ENCODE data around the gene NOL9.

- TF ChIP-seq CTCF (IDR thresholded peaks at IDR 0.05): no peak
- no peak for TF ChIP-seq POLR2A (IDR thresholded peaks at IDR 0.05)
- TF ChIP-seq POLR2AphosphoS5 (IDR thresholded peaks at IDR 0.05; ENCODE audit: insufficient read depth in 1 of 2, low read depth in 1 of 2): no peak
These were observed 45.0 kb upstream of the NOL9 start for GRCh38 chr1:6599141-6599975.

Data from vagina (tissue), 2 donors.